Fibroblast of lung (primary cell): ENCODE results near the gene ASTN2.

ENCODE experiments used
- EZH2 ChIP-seq: IDR thresholded peaks from 2 replicates; pipeline ENCODE4 v1.5.1; 2012; ENCODE audit warnings: low read length, control low read depth, mild to moderate bottlenecking; ENCODE audit errors: missing control alignments
- TF ChIP-seq, protein P1 (sequence below), 2 donors: IDR thresholded peaks in 1 of 2; conservative IDR thresholded peaks in 1 of 2; 1 replicate in 1 of 2; 2 replicates in 1 of 2; pipeline ENCODE4 v1.5.1; 2011 to 2012; ENCODE audit warnings: low read length in 2 of 2, control low read depth in 1 of 2, inconsistent platforms in 1 of 2, low read depth in 1 of 2, mild to moderate bottlenecking in 1 of 2

DNA sequence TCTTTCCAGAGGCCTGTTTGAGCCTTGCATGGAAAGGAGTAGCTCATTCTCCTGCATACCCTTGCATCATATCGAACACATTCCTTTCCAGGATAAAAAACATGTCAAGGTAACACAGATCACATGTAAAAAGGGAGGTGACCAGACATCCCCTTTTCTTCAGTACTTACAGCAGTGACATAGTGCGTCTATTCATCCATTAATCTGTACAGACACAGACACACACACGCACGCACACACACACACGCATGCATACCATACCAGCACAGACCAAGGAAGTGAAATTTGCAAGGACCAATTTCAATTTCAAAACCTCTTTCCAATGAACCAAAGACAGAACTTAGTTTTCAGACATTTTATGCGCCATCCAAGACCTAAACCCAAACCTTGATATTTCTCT is 1005.2 kb downstream of the ASTN2 start:
- TF ChIP-seq, protein P1, sequence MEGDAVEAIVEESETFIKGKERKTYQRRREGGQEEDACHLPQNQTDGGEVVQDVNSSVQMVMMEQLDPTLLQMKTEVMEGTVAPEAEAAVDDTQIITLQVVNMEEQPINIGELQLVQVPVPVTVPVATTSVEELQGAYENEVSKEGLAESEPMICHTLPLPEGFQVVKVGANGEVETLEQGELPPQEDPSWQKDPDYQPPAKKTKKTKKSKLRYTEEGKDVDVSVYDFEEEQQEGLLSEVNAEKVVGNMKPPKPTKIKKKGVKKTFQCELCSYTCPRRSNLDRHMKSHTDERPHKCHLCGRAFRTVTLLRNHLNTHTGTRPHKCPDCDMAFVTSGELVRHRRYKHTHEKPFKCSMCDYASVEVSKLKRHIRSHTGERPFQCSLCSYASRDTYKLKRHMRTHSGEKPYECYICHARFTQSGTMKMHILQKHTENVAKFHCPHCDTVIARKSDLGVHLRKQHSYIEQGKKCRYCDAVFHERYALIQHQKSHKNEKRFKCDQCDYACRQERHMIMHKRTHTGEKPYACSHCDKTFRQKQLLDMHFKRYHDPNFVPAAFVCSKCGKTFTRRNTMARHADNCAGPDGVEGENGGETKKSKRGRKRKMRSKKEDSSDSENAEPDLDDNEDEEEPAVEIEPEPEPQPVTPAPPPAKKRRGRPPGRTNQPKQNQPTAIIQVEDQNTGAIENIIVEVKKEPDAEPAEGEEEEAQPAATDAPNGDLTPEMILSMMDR (conservative IDR thresholded peaks at IDR 0.05 in 1 of 2, IDR thresholded peaks at IDR 0.05 in 1 of 2; ENCODE audit: low read depth in 1 of 2, low read length in 2 of 2) = no peak
- TF ChIP-seq EZH2 = no peak
